Measurements from ENCODE around the gene RCAN1.
"Not testable (repeated sequence)": the region's sequence is repeated elsewhere in the genome, so short reads cannot be mapped to it uniquely, and the experiment has no call there.

Gene RCAN1

GRCh38 chr21:34514576-34515115 lies 100.3 kb downstream of the RCAN1 start:
- no peak for DNase-seq (ENCODE audit: low spot score)

- DNase-seq (ENCODE audit: low spot score), result no peak
Measured at GRCh38 chr21:34513129-34513675, 101.7 kb downstream of the RCAN1 start.

GRCh38 chr21:34511787-34512455 lies 103.0 kb downstream of the RCAN1 start, which contains the start of gene KCNE1:
Gene KCNE1, minus strand, starts transcription at chr21:34512210. Its CDS starts 62,576 bp downstream, at chr21:34449634.
- no peak for DNase-seq (ENCODE audit: low spot score)

GRCh38 chr21:34511181-34511580 lies 103.7 kb downstream of the RCAN1 start:
- no peak for DNase-seq (ENCODE audit: low spot score)

GRCh38 chr21:34510148-34511142 lies 104.5 kb downstream of the RCAN1 start:
- DNase-seq (ENCODE audit: low spot score), result no peak

- no peak for DNase-seq (ENCODE audit: low spot score)
Measured at GRCh38 chr21:34509151-34509550, 105.8 kb downstream of the RCAN1 start.

- DNase-seq (ENCODE audit: low spot score), result no peak
Measured at GRCh38 chr21:34504595-34504994, 110.3 kb downstream of the RCAN1 start.

- no peak for DNase-seq (ENCODE audit: low spot score)
Measured at GRCh38 chr21:34502480-34503106, 112.3 kb downstream of the RCAN1 start.

GRCh38 chr21:34501716-34502115 lies 113.2 kb downstream of the RCAN1 start:
- DNase-seq (ENCODE audit: low spot score), result no peak

GRCh38 chr21:34500191-34500590 lies 114.7 kb downstream of the RCAN1 start:
- DNase-seq (ENCODE audit: low spot score), result no peak

- no peak for DNase-seq (ENCODE audit: low spot score)
Measured at GRCh38 chr21:34499116-34499515, 115.8 kb downstream of the RCAN1 start.

- no peak for DNase-seq (ENCODE audit: low spot score)
Measured at GRCh38 chr21:34498623-34499022, 116.3 kb downstream of the RCAN1 start.

- not testable (repeated sequence) for DNase-seq (ENCODE audit: low spot score)
Measured at GRCh38 chr21:34483854-34484253, 131.1 kb downstream of the RCAN1 start.

- DNase-seq (ENCODE audit: low spot score), result not testable (repeated sequence)
Measured at GRCh38 chr21:34483435-34483834, 131.5 kb downstream of the RCAN1 start.

- DNase-seq (ENCODE audit: low spot score), result not testable (repeated sequence)
Measured at GRCh38 chr21:34467333-34467732, 147.6 kb downstream of the RCAN1 start.
